ENCODE data around the gene SHB. TPM values are rescaled to one million over a fixed set of nuclear protein-coding genes. Genes with fewer than 3 reads are reported as not detected.
A peak's percentile ranks its signal among the peaks of the same experiment; 100 is the strongest.

SHB gene
- total and polyA plus RNA-seq, 2 of the 13 experiments (the other 11 are each of a cell fraction or from before 2014, with no cell fraction given) = 19.4 to 20.7 TPM

- TF ChIP-seq, protein P1, sequence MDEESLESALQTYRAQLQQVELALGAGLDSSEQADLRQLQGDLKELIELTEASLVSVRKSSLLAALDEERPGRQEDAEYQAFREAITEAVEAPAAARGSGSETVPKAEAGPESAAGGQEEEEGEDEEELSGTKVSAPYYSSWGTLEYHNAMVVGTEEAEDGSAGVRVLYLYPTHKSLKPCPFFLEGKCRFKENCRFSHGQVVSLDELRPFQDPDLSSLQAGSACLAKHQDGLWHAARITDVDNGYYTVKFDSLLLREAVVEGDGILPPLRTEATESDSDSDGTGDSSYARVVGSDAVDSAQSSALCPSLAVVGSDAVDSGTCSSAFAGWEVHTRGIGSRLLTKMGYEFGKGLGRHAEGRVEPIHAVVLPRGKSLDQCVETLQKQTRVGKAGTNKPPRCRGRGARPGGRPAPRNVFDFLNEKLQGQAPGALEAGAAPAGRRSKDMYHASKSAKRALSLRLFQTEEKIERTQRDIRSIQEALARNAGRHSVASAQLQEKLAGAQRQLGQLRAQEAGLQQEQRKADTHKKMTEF (CRISPR knock-in tag; IDR thresholded peaks at IDR 0.05) = peak; percentile 52; the same call in 1 of the 2 replicates
- no peak for TF ChIP-seq U2AF1 (optimal IDR thresholded peaks at IDR 0.05; ENCODE audit: low read depth, low read length)
- TF ChIP-seq, protein P2, sequence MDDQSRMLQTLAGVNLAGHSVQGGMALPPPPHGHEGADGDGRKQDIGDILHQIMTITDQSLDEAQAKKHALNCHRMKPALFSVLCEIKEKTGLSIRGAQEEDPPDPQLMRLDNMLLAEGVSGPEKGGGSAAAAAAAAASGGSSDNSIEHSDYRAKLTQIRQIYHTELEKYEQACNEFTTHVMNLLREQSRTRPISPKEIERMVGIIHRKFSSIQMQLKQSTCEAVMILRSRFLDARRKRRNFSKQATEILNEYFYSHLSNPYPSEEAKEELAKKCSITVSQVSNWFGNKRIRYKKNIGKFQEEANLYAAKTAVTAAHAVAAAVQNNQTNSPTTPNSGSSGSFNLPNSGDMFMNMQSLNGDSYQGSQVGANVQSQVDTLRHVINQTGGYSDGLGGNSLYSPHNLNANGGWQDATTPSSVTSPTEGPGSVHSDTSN (CRISPR knock-in tag; IDR thresholded peaks at IDR 0.05; ENCODE audit: borderline replicate concordance) = no peak
- peak; percentile 19; the same call in 1 of the 2 replicates for TF ChIP-seq HNF4A (CRISPR knock-in tag; IDR thresholded peaks at IDR 0.05)
- TF ChIP-seq ZNF747 (CRISPR knock-in tag; IDR thresholded peaks at IDR 0.05; ENCODE audit: borderline replicate concordance) = no peak
- peak; percentile 51 for TF ChIP-seq THAP11 (CRISPR knock-in tag; IDR thresholded peaks at IDR 0.05)
- TF ChIP-seq RXRB (CRISPR knock-in tag; IDR thresholded peaks at IDR 0.05; ENCODE audit: borderline replicate concordance) = peak; percentile 64; the same call in 1 of the 2 replicates
- TF ChIP-seq KDM1A (CRISPR knock-in tag; IDR thresholded peaks at IDR 0.05) = peak; percentile 15; the same call in 1 of the 2 replicates
- TF ChIP-seq KDM2A (CRISPR knock-in tag; IDR thresholded peaks at IDR 0.05; ENCODE audit: borderline replicate concordance, low read depth) = peak; percentile 60; the same call in 1 of the 2 replicates
- TF ChIP-seq, protein P3, sequence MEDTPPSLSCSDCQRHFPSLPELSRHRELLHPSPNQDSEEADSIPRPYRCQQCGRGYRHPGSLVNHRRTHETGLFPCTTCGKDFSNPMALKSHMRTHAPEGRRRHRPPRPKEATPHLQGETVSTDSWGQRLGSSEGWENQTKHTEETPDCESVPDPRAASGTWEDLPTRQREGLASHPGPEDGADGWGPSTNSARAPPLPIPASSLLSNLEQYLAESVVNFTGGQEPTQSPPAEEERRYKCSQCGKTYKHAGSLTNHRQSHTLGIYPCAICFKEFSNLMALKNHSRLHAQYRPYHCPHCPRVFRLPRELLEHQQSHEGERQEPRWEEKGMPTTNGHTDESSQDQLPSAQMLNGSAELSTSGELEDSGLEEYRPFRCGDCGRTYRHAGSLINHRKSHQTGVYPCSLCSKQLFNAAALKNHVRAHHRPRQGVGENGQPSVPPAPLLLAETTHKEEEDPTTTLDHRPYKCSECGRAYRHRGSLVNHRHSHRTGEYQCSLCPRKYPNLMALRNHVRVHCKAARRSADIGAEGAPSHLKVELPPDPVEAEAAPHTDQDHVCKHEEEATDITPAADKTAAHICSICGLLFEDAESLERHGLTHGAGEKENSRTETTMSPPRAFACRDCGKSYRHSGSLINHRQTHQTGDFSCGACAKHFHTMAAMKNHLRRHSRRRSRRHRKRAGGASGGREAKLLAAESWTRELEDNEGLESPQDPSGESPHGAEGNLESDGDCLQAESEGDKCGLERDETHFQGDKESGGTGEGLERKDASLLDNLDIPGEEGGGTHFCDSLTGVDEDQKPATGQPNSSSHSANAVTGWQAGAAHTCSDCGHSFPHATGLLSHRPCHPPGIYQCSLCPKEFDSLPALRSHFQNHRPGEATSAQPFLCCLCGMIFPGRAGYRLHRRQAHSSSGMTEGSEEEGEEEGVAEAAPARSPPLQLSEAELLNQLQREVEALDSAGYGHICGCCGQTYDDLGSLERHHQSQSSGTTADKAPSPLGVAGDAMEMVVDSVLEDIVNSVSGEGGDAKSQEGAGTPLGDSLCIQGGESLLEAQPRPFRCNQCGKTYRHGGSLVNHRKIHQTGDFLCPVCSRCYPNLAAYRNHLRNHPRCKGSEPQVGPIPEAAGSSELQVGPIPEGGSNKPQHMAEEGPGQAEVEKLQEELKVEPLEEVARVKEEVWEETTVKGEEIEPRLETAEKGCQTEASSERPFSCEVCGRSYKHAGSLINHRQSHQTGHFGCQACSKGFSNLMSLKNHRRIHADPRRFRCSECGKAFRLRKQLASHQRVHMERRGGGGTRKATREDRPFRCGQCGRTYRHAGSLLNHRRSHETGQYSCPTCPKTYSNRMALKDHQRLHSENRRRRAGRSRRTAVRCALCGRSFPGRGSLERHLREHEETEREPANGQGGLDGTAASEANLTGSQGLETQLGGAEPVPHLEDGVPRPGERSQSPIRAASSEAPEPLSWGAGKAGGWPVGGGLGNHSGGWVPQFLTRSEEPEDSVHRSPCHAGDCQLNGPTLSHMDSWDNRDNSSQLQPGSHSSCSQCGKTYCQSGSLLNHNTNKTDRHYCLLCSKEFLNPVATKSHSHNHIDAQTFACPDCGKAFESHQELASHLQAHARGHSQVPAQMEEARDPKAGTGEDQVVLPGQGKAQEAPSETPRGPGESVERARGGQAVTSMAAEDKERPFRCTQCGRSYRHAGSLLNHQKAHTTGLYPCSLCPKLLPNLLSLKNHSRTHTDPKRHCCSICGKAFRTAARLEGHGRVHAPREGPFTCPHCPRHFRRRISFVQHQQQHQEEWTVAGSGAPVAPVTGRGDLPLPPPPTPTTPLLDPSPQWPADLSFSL (CRISPR knock-in tag; IDR thresholded peaks at IDR 0.05) = peak; percentile 66; the same call in 1 of the 2 replicates
- peak; percentile 21; the same call in 1 of the 2 replicates for TF ChIP-seq CTCF (CRISPR knock-in tag; IDR thresholded peaks at IDR 0.05)
- peak; percentile 72 for TF ChIP-seq ARID5B (CRISPR knock-in tag; IDR thresholded peaks at IDR 0.05)
Measured at GRCh38 chr9:37963936-37964739, 104.9 kb downstream of the SHB start (continued).

All from HepG2 (cell line).